Measurements from ENCODE around the gene TRIM33.

- TF ChIP-seq, protein P1, sequence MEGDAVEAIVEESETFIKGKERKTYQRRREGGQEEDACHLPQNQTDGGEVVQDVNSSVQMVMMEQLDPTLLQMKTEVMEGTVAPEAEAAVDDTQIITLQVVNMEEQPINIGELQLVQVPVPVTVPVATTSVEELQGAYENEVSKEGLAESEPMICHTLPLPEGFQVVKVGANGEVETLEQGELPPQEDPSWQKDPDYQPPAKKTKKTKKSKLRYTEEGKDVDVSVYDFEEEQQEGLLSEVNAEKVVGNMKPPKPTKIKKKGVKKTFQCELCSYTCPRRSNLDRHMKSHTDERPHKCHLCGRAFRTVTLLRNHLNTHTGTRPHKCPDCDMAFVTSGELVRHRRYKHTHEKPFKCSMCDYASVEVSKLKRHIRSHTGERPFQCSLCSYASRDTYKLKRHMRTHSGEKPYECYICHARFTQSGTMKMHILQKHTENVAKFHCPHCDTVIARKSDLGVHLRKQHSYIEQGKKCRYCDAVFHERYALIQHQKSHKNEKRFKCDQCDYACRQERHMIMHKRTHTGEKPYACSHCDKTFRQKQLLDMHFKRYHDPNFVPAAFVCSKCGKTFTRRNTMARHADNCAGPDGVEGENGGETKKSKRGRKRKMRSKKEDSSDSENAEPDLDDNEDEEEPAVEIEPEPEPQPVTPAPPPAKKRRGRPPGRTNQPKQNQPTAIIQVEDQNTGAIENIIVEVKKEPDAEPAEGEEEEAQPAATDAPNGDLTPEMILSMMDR (IDR thresholded peaks at IDR 0.05; ENCODE audit: low read length), result no peak
- no peak for TF ChIP-seq EZH2 (optimal IDR thresholded peaks at IDR 0.05; ENCODE audit: low read depth, low read length)
Measured at GRCh38 chr1:114499478-114499877, 11.5 kb downstream of the TRIM33 start.

Measured in MM.1S (cell line).